Heart right ventricle (tissue), 16 donors: ENCODE measurements around the gene OVOL1. TPM values are rescaled to one million over a fixed set of nuclear protein-coding genes. Genes with fewer than 3 reads are reported as not detected.
A peak's percentile ranks its signal among the peaks of the same experiment; 100 is the strongest.

Experiments used
- ATAC-seq, 8 donors: fragments of 200-7000 bp; cut with Tn5 transposase; one replicate each; pipeline ENCODE4 v1.9.1; 2020; ENCODE audit warnings: mild to moderate bottlenecking in 8 of 8, moderate library complexity in 8 of 8, moderate number of reproducible peaks in 1 of 8
- DNase-seq, 2 donors: peaks; one replicate each; pipeline ENCODE4 v3.0.0-alpha.2; 2020
- H3K27ac ChIP-seq, 10 donors: fragments of 200-600 bp; sonication (generic) in 2 of 10; one replicate each; pipeline versions ENCODE4 v1.5.0 to v1.8.0; 2020 to 2022; ENCODE audit warnings: mild to moderate bottlenecking in 3 of 10
- H3K27me3 ChIP-seq, 7 donors: fragments of 200-600 bp; one replicate each; pipeline ENCODE4 v1.8.0; 2021 to 2022; ENCODE audit warnings: mild to moderate bottlenecking in 2 of 7
- H3K36me3 ChIP-seq, 9 donors: fragments of 200-600 bp; sonication (generic) in 1 of 9; one replicate each; pipeline versions ENCODE4 v1.5.0 to v1.8.0; 2020 to 2022; ENCODE audit warnings: mild to moderate bottlenecking in 2 of 9
- H3K4me1 ChIP-seq, 9 donors: fragments of 200-600 bp; sonication (generic) in 1 of 9; one replicate each; pipeline versions ENCODE4 v1.5.0 to v1.8.0; 2020 to 2022; ENCODE audit warnings: mild to moderate bottlenecking in 4 of 9
- H3K4me3 ChIP-seq, 10 donors: fragments of 200-600 bp; sonication (generic) in 2 of 10; one replicate each; pipeline versions ENCODE4 v1.5.0 to v1.8.0; 2020 to 2022; ENCODE audit warnings: mild to moderate bottlenecking in 7 of 10, moderate library complexity in 2 of 10
- H3K9me3 ChIP-seq, 11 donors: fragments of 200-600 bp in 10 of 11; sonication (generic) in 2 of 11; one replicate each; pipeline versions ENCODE4 v1.5.0 to v1.8.0; 2013 to 2022; ENCODE audit warnings: mild to moderate bottlenecking in 2 of 11, control low read depth in 1 of 11, moderate library complexity in 1 of 11
- CTCF ChIP-seq, 9 donors: fragments of 200-600 bp; sonication (generic) in 2 of 9; IDR thresholded peaks; one replicate each; pipeline versions ENCODE4 v1.5.0 to v1.8.0; 2021 to 2022; ENCODE audit warnings: antibody characterized with exemption in 9 of 9, mild to moderate bottlenecking in 5 of 9, moderate library complexity in 1 of 9
- WGBS, 2 donors: extraction: QIAGEN DNeasy Blood & Tissue Kit; methylation state at CpG; one replicate each; pipeline ENCODE4 v1.1.7; 2013; ENCODE audit warnings: inconsistent platforms in 1 of 2; 5-methylcytosine and 5-hydroxymethylcytosine counted together
- intact Hi-C, 10 donors: fragments of 100-400 bp; cut with DNase I; formaldehyde crosslinking; loops; one replicate each; pipeline versions ENCODE4 v1.11.1 to v1.14.2; 2022
- polyA plus RNA-seq, 2 donors: library from polyadenylated mRNA; stranded (reverse); fragments of 200-250 nt; gene quantifications; one replicate each; pipeline ENCODE4 v1.2.3, GENCODE V29; 2013
- total RNA-seq, 10 donors: library from RNA; stranded (reverse); fragmentation: NEBNext Ultra II Directional in 3 of 10; extraction: Animal tissue kit (Norgen Biotek cat#: 25700) in 3 of 10; gene quantifications; one replicate each; pipeline versions ENCODE4 v1.2.1 to v1.2.4, GENCODE V29; 2021 to 2023
- donor health status: Arrhythmogenic right ventricular cardiomyopathy.
- donor health status: ischemic (EF 13 %, LVEDD 7.1; RV severe dilation, severe dysfunction).
- donor health status: healthy with polysubstance abuse.
- donor health status: DM: no; HTN: yes; CAD: no.
- donor health status: DM: no; HTN: no; CAD: no.
- donor health status: ischemic (EF 25% LVEDD 6.9; RV normal size, moderate dysfunction).
- donor health status: ischemic (EF 25% LVEDD 5.7; RV mildly dilated, moderate dysfunction).
- donor health status: healthy.
- donor health status: DM: yes; HTN: yes; CAD: no.
- donor health status: Ischemic cardiomyopathy.
- donor health status: ischemic (EF 35%, LVEDD 5.7; RV mildly dilated, moderate dysfunction).
- donor health status: nonischemic (EF 11% LVEDD 7.7; RV severe dilation, severe dysfunction).
- donor health status: DM: yes; HTN: yes; CAD: no.
- donor health status: PGD.
- donor health status: ischemic (EF 29% LVEDD 5.4; RV normal size, mild dysfunction).
- donor health status: nonischemic (EF 23%, LVEDD 6.1; RV moderate dilation, normal function).

OVOL1 gene
- total and polyA plus RNA-seq, 12 donors = not detected

- DNase-seq (no peak), ATAC-seq (peak in 1 of 8 donors; percentile 15)
- Histone ChIP-seq H3K4me3 (no peak overlapping the region), H3K27me3 (peaks cover 14 to 65% (median 48%) of the 10 kb centered on the region in 7 donors), H3K4me1 (peaks cover 3 to 26% (median 13%) of the 10 kb centered on the region in 9 donors), H3K36me3 (no peaks in the 10 kb centered on the region), H3K9me3 (no peaks in the 10 kb centered on the region), H3K27ac (peak overlapping the region in 1 of 10 donors; percentile 36)
- TF ChIP-seq CTCF (IDR thresholded peaks at IDR 0.05) = no peak
- WGBS, 2 donors = 84 to 87% methylated on average over 13 of the region's 13 CpGs
- intact Hi-C loops = no loop called here
These were observed 4.9 kb downstream of the OVOL1 start for GRCh38 chr11:65791719-65792213.

- DNase-seq = no peak
These were observed 5.6 kb downstream of the OVOL1 start for GRCh38 chr11:65792456-65792855.

GRCh38 chr11:65793144-65793581 lies 6.3 kb downstream of the OVOL1 start:
- peaks cover 1 to 66% (median 49%) of the 10 kb centered on the region in 7 donors for H3K27me3 ChIP-seq
- H3K4me3 ChIP-seq = no peak overlapping the region
- DNase-seq (no peak), ATAC-seq (no peak)
- no peak for TF ChIP-seq CTCF (IDR thresholded peaks at IDR 0.05)
- H3K27ac ChIP-seq = no peak overlapping the region
- H3K9me3 ChIP-seq = no peaks in the 10 kb centered on the region
- 57 to 77% methylated on average over 16 of the region's 16 CpGs for WGBS, 2 donors
- no peaks in the 10 kb centered on the region for H3K36me3 ChIP-seq
- intact Hi-C loops = no loop called here
- peaks cover 0 to 14% (median 2%) of the 10 kb centered on the region in 9 donors for H3K4me1 ChIP-seq

More at GRCh38 chr11:65792456-65792855, 5.6 kb downstream of the OVOL1 start:
- H3K27me3 ChIP-seq = peaks cover 8 to 66% (median 49%) of the 10 kb centered on the region in 7 donors
- no peaks in the 10 kb centered on the region for H3K36me3 ChIP-seq
- no peak for ATAC-seq
- H3K4me3 ChIP-seq = no peak overlapping the region
- peaks cover 3 to 21% (median 9%) of the 10 kb centered on the region in 9 donors for H3K4me1 ChIP-seq
- no peak for TF ChIP-seq CTCF (IDR thresholded peaks at IDR 0.05)
- no peak overlapping the region for H3K27ac ChIP-seq
- H3K9me3 ChIP-seq = no peaks in the 10 kb centered on the region
- WGBS, 2 donors = 86 to 89% methylated on average over 16 of the region's 16 CpGs
- intact Hi-C loops = no loop called here

- WGBS, 2 donors = 89 to 93% methylated on average over 29 of the region's 29 CpGs
These were observed 7.0 kb downstream of the OVOL1 start for GRCh38 chr11:65793625-65794400.

More at GRCh38 chr11:65793625-65794400, 7.0 kb downstream of the OVOL1 start:
- intact Hi-C loops = no loop called here
- peaks cover 0 to 12% (median 0%) of the 10 kb centered on the region in 9 donors for H3K4me1 ChIP-seq
- no peaks in the 10 kb centered on the region for H3K36me3 ChIP-seq
- DNase-seq (no peak), ATAC-seq (no peak)
- H3K27ac ChIP-seq = no peak overlapping the region
- peaks cover 0 to 66% (median 49%) of the 10 kb centered on the region in 7 donors for H3K27me3 ChIP-seq
- TF ChIP-seq CTCF (IDR thresholded peaks at IDR 0.05) = no peak
- H3K4me3 ChIP-seq = no peak overlapping the region
- H3K9me3 ChIP-seq = no peaks in the 10 kb centered on the region
